ENCODE measurements around the gene PON3. TPM values are rescaled to one million over a fixed set of nuclear protein-coding genes. Genes with fewer than 3 reads are reported as not detected.

Gene PON3
- total RNA-seq, 4 donors from 2014 or later, result 10.1 to 10.6 TPM; not detected in 2

- H3K4me3 ChIP-seq, result no peak overlapping the region
- H3K9me3 ChIP-seq, result no peaks in the 10 kb centered on the region
- TF ChIP-seq POLR2A (IDR thresholded peaks at IDR 0.05) (no peak), CTCF (IDR thresholded peaks at IDR 0.05) (no peak)
- intact Hi-C loops (cut with DNase I; ENCODE audit: low total_unique reads), result no loop called here
- no peak overlapping the region for H3K27ac ChIP-seq
- H3K4me1 ChIP-seq, result no peaks in the 10 kb centered on the region
- no peak for DNase-seq
- H3K27me3 ChIP-seq, result no peaks in the 10 kb centered on the region
- no peaks in the 10 kb centered on the region for H3K36me3 ChIP-seq
These were observed 40.2 kb upstream of the PON3 start for GRCh38 chr7:95436407-95436806.

- TF ChIP-seq POLR2A (IDR thresholded peaks at IDR 0.05), result no peak
- TF ChIP-seq CTCF (IDR thresholded peaks at IDR 0.05), result no peak
- DNase-seq, result peak in 1 of 2 donors; percentile 15
- no peaks in the 10 kb centered on the region for H3K36me3 ChIP-seq
- no peaks in the 10 kb centered on the region for H3K4me1 ChIP-seq
- no peaks in the 10 kb centered on the region for H3K27me3 ChIP-seq
- peak overlapping the region; percentile 61 to 75 for H3K4me3 ChIP-seq
- intact Hi-C loops (cut with DNase I; ENCODE audit: low total_unique reads), result no loop called here
- H3K27ac ChIP-seq, result peak overlapping the region; percentile 88 to 97
- H3K9me3 ChIP-seq, result no peaks in the 10 kb centered on the region
These were observed 39.2 kb upstream of the PON3 start for GRCh38 chr7:95435422-95435780.

- Histone ChIP-seq H3K27me3 (no peaks in the 10 kb centered on the region), H3K36me3 (no peaks in the 10 kb centered on the region), H3K4me3 (peak within 1 kb of the TSS; percentile 61 to 75), H3K9me3 (no peaks in the 10 kb centered on the region), H3K27ac (peak within 1 kb of the TSS; percentile 88 to 97), H3K4me1 (no peaks in the 10 kb centered on the region)
- TF ChIP-seq CTCF (IDR thresholded peaks at IDR 0.05), result peak in 1 of 4 experiments; percentile 9
- peak; percentile 43 to 61 for TF ChIP-seq POLR2A (IDR thresholded peaks at IDR 0.05)
- intact Hi-C loops (cut with DNase I; ENCODE audit: low total_unique reads), result no loop called here
- peak; percentile 65 to 78 for DNase-seq
These were observed 38.6 kb upstream of the PON3 start, which contains the start of gene PON2 for GRCh38 chr7:95434557-95435421. Gene PON2 (minus strand): TSS chr7:95435028. CDS start chr7:95434951, 77 bp downstream.

- Histone ChIP-seq H3K36me3 (no peaks in the 10 kb centered on the region), H3K27me3 (no peaks in the 10 kb centered on the region), H3K4me3 (peak overlapping the region; percentile 61 to 75), H3K4me1 (no peaks in the 10 kb centered on the region), H3K27ac (peak overlapping the region; percentile 88 to 97), H3K9me3 (no peaks in the 10 kb centered on the region)
- TF ChIP-seq POLR2A (IDR thresholded peaks at IDR 0.05), result no peak
- no peak for TF ChIP-seq CTCF (IDR thresholded peaks at IDR 0.05)
- no peak for DNase-seq
- intact Hi-C loops (cut with DNase I; ENCODE audit: low total_unique reads), result no loop called here
These were observed 37.9 kb upstream of the PON3 start for GRCh38 chr7:95433952-95434556.

- Histone ChIP-seq H3K27ac (no peak overlapping the region), H3K9me3 (no peaks in the 10 kb centered on the region), H3K4me3 (no peak overlapping the region), H3K36me3 (no peaks in the 10 kb centered on the region), H3K27me3 (no peaks in the 10 kb centered on the region), H3K4me1 (no peaks in the 10 kb centered on the region)
- intact Hi-C loops (cut with DNase I; ENCODE audit: low total_unique reads), result no loop called here
- TF ChIP-seq POLR2A (IDR thresholded peaks at IDR 0.05) (no peak), CTCF (IDR thresholded peaks at IDR 0.05) (no peak)
- no peak for DNase-seq
These were observed 37.0 kb upstream of the PON3 start for GRCh38 chr7:95433129-95433528.

All from uterus (tissue), 4 donors.